A549 (cell line): ENCODE results near the gene CEND1. TPM values are rescaled to one million over a fixed set of nuclear protein-coding genes. Genes with fewer than 3 reads are reported as not detected.

Source experiments
- ATAC-seq, 2 experiments: fragments of 200-7000 bp in 1 of 2; fragments of >200 bp in 1 of 2; cut with Nextera tagmentation in 1 of 2; cut with Tn5 transposase in 1 of 2; 3 replicates each; pipeline versions ENCODE4 v1.8.0 to v1.9.1; 2018 to 2020; ENCODE audit warnings: mild to moderate bottlenecking in 1 of 2, moderate library complexity in 1 of 2
- CTCF ChIA-PET: fragments of 300-600 bp; sonication (Branson Sonifier 250); formaldehyde crosslinking; extraction: SDS; loops from one replicate; lab custom pipeline; 2021; ENCODE audit warnings: antibody characterized with exemption, inconsistent platforms; lab: Yijun Ruan, JAX
- POLR2A ChIA-PET: fragments of 350-600 bp; formaldehyde crosslinking; extraction: SDS; loops from one replicate; lab custom pipeline; 2021; ENCODE audit warnings: antibody characterized with exemption, inconsistent platforms; lab: Yijun Ruan, JAX
- DNase-seq, 2 experiments: peaks; one replicate each; pipeline versions ENCODE4 v3.0.0 to v3.0.0-alpha.2; 2011 to 2016; ENCODE audit warnings: low read depth in 1 of 2, low spot score in 1 of 2
- FAIRE-seq: peaks from 2 replicates; lab custom pipeline; 2011; peaks lifted over from hg19 to GRCh38; lab: Jason Lieb, UNC
- H3K27ac ChIP-seq, 2 experiments: fragments of >200 bp; sonication (Bioruptor Twin); formaldehyde crosslinking; 3 replicates each; pipeline ENCODE4 v1.5.1; 2016 to 2017
- H3K4me1 ChIP-seq: fragments of >200 bp; sonication (Bioruptor Twin); formaldehyde crosslinking; 3 replicates; pipeline ENCODE4 v1.6.1; 2016
- H3K4me2 ChIP-seq: fragments of >200 bp; sonication (Bioruptor Twin); formaldehyde crosslinking; 3 replicates; pipeline ENCODE4 v1.6.1; 2016
- H3K4me3 ChIP-seq: fragments of >200 bp; sonication (Bioruptor Twin); formaldehyde crosslinking; 3 replicates; pipeline ENCODE4 v1.5.1; 2016
- H3K9me3 ChIP-seq: fragments of >200 bp; sonication (Bioruptor Twin); formaldehyde crosslinking; 3 replicates; pipeline ENCODE4 v1.6.1; 2016
- BHLHE40 ChIP-seq: IDR thresholded peaks from 2 replicates; pipeline ENCODE4 v1.6.1; 2012; ENCODE audit warnings: low read depth, low read length, inconsistent platforms
- CBX2 ChIP-seq: fragments of 200-600 bp; sonication (generic); IDR thresholded peaks from 2 replicates; pipeline ENCODE4 v1.6.1; 2016; ENCODE audit warnings: low read depth, mild to moderate bottlenecking, borderline replicate concordance
- CHD4 ChIP-seq: fragments of 200-600 bp; sonication (generic); IDR thresholded peaks from 2 replicates; pipeline ENCODE4 v1.6.1; 2016; ENCODE audit warnings: antibody characterized with exemption, mild to moderate bottlenecking, borderline replicate concordance
- E2F6 ChIP-seq: IDR thresholded peaks from 2 replicates; pipeline ENCODE4 v1.6.1; 2012; ENCODE audit warnings: low read depth, borderline replicate concordance
- EHMT2 ChIP-seq: fragments of 200-600 bp; sonication (generic); IDR thresholded peaks from 2 replicates; pipeline ENCODE4 v1.6.1; 2016; ENCODE audit warnings: antibody characterized with exemption, low read depth, mild to moderate bottlenecking, moderate library complexity
- ELK1 ChIP-seq: fragments of 150-350 bp; IDR thresholded peaks from 2 replicates; pipeline ENCODE4 v1.6.1; 2014; ENCODE audit warnings: low read depth, mild to moderate bottlenecking, low read length
- EP300 ChIP-seq, 2 experiments: fragments of >200 bp; sonication (Bioruptor Twin); formaldehyde crosslinking; IDR thresholded peaks; 2 replicates in 1 of 2; 3 replicates in 1 of 2; pipeline ENCODE4 v1.6.1; 2016 to 2017
- FOSB ChIP-seq: fragments of 250-450 bp; sonication (Bioruptor Pico); IDR thresholded peaks from 2 replicates; pipeline ENCODE4 v1.5.0; 2020; ENCODE audit warnings: mild to moderate bottlenecking, moderate library complexity
- FOXS1 ChIP-seq: fragments of 250-450 bp; sonication (Bioruptor Pico); IDR thresholded peaks from 2 replicates; pipeline ENCODE4 v1.5.0; 2020; ENCODE audit warnings: mild to moderate bottlenecking, moderate library complexity
- GATA3 ChIP-seq: IDR thresholded peaks from 2 replicates; pipeline ENCODE4 v1.6.1; 2012; ENCODE audit warnings: borderline replicate concordance
- HDAC2 ChIP-seq: fragments of 200-600 bp; sonication (generic); IDR thresholded peaks from 2 replicates; pipeline ENCODE4 v1.6.1; 2016
- HOXA7 ChIP-seq: fragments of 250-450 bp; sonication (Bioruptor Pico); IDR thresholded peaks from 2 replicates; pipeline ENCODE4 v1.5.0; 2020; ENCODE audit warnings: mild to moderate bottlenecking, moderate library complexity
- HOXB13 ChIP-seq: fragments of 250-450 bp; sonication (Bioruptor Pico); IDR thresholded peaks from 2 replicates; pipeline ENCODE4 v1.5.0; 2020; ENCODE audit warnings: low read depth, mild to moderate bottlenecking, moderate library complexity
- KDM1A ChIP-seq: fragments of 200-600 bp; sonication (generic); IDR thresholded peaks from 2 replicates; pipeline ENCODE4 v1.6.1; 2016; ENCODE audit warnings: low read depth, mild to moderate bottlenecking
- MAFK ChIP-seq: fragments of 450-650 bp; IDR thresholded peaks from 2 replicates; pipeline ENCODE4 v1.6.1; 2014; ENCODE audit not compliant: partially characterized antibody
- MAX ChIP-seq: IDR thresholded peaks from 2 replicates; pipeline ENCODE4 v1.6.1; 2012
- MYC ChIP-seq: IDR thresholded peaks from 2 replicates; pipeline ENCODE4 v1.6.1; 2012; ENCODE audit warnings: mild to moderate bottlenecking, inconsistent platforms, low read length, improper control_type of control experiment, borderline replicate concordance
- NFE2L2 ChIP-seq: fragments of 150-350 bp; conservative IDR thresholded peaks from 2 replicates; pipeline ENCODE4 v1.6.1; 2014; ENCODE audit warnings: low read length
- PBX3 ChIP-seq: IDR thresholded peaks from 2 replicates; pipeline ENCODE4 v1.6.1; 2012
- PHF8 ChIP-seq: fragments of 200-600 bp; sonication (generic); IDR thresholded peaks from 2 replicates; pipeline ENCODE4 v1.6.1; 2016; ENCODE audit warnings: low read depth, mild to moderate bottlenecking, antibody characterized with exemption, moderate library complexity, borderline replicate concordance
- POLR2A ChIP-seq: IDR thresholded peaks from 2 replicates; pipeline ENCODE4 v1.6.1; 2012; ENCODE audit warnings: mild to moderate bottlenecking, low read length
- POLR2AphosphoS2 ChIP-seq: conservative IDR thresholded peaks from 2 replicates; pipeline ENCODE4 v1.6.1; 2012; ENCODE audit warnings: low read length, improper control_type of control experiment, inconsistent platforms
- RAD21 ChIP-seq, 2 experiments: fragments of >200 bp in 1 of 2; sonication (Bioruptor Twin) in 1 of 2; formaldehyde crosslinking in 1 of 2; IDR thresholded peaks in 1 of 2; conservative IDR thresholded peaks in 1 of 2; 2 replicates in 1 of 2; 3 replicates in 1 of 2; pipeline ENCODE4 v1.6.1; 2012 to 2018; ENCODE audit warnings: inconsistent platforms in 1 of 2
- REST ChIP-seq: fragments of 200-600 bp; sonication (generic); IDR thresholded peaks from 2 replicates; pipeline ENCODE4 v1.6.1; 2016; ENCODE audit warnings: antibody characterized with exemption, mild to moderate bottlenecking, moderate library complexity
- SREBF2 ChIP-seq: fragments of 450-650 bp; IDR thresholded peaks from 2 replicates; pipeline ENCODE4 v1.6.1; 2014; ENCODE audit warnings: mild to moderate bottlenecking, moderate library complexity
- TFCP2L1 ChIP-seq: fragments of 250-450 bp; sonication (Bioruptor Pico); IDR thresholded peaks from 2 replicates; pipeline ENCODE4 v1.5.0; 2021; ENCODE audit warnings: mild to moderate bottlenecking
- TP53 ChIP-seq: fragments of 250-450 bp; sonication (Bioruptor Pico); IDR thresholded peaks from 2 replicates; pipeline ENCODE4 v1.5.0; 2021; ENCODE audit warnings: mild to moderate bottlenecking, moderate library complexity
- USF2 ChIP-seq: fragments of 450-650 bp; IDR thresholded peaks from 2 replicates; pipeline ENCODE4 v1.6.1; 2014; ENCODE audit warnings: antibody characterized with exemption
- ZC3H11A ChIP-seq: fragments of 450-650 bp; IDR thresholded peaks from 2 replicates; pipeline ENCODE4 v1.6.1; 2014; ENCODE audit warnings: antibody characterized with exemption, mild to moderate bottlenecking
- WGBS: methylation state at CpG from one replicate; pipeline ENCODE4 v1.1.6; 2017; ENCODE audit errors: missing lambda C conversion rate; 5-methylcytosine and 5-hydroxymethylcytosine counted together
- polyA plus RNA-seq, 4 experiments: library from polyadenylated mRNA; depleted of rRNA in 3 of 4; stranded (reverse); fragments of >200 nt; fragmentation: RNase III in 1 of 4; extraction: RNeasy Plus Mini Kit Qiagen cat#74134 plus additional on column Dnase treatment in 1 of 4; gene quantifications; 2 replicates in 3 of 4; 3 replicates in 1 of 4; pipeline ENCODE4 v1.2.3, GENCODE V29; 2011 to 2017

CEND1 gene
- polyA plus RNA-seq, 2 of the 4 experiments (the other 2 are of a cell fraction) = 1.0 TPM; not detected in 1

GRCh38 chr11:815675-816432, 26.0 kb upstream of the CEND1 start:
- Histone ChIP-seq H3K4me1 (peaks cover 45% of the 10 kb centered on the region), H3K27ac (no peak overlapping the region)
- TF ChIP-seq POLR2A (no peak), HOXA7 (CRISPR knock-in tag) (no peak), SREBF2 (no peak), NFE2L2 (no peak), HDAC2 (no peak), GATA3 (no peak), PHF8 (no peak), EHMT2 (no peak), EP300 (IDR thresholded peaks at IDR 0.05) (no peak), MYC (no peak), FOSB (CRISPR knock-in tag) (no peak), HOXB13 (CRISPR knock-in tag) (no peak), USF2 (no peak), POLR2AphosphoS2 (no peak), BHLHE40 (no peak), PBX3 (no peak), MAFK (no peak), CHD4 (no peak)
- TF ChIP-seq, all 56 proteins: peak for 0
- no peak for FAIRE-seq
- WGBS = 85% methylated on average over 11 of the region's 11 CpGs
- no peak for ATAC-seq
- Histone ChIP-seq H3K4me2 (no peak overlapping the region), H3K4me3 (no peak overlapping the region), H3K9me3 (no peaks in the 10 kb centered on the region)
- ChIA-PET POLR2A (no interaction called here), CTCF (interaction anchor here (1.0 to 1.9 kb wide), 3 partner anchors 13 to 235 kb away, joined by 3 to 6 read pairs (median 5); partner anchors contain the start of gene CRACR2B)
- no peak for DNase-seq

GRCh38 chr11:813456-814096, 23.7 kb upstream of the CEND1 start:
- 0 out of 6 replicates have a peak overlapping the region, but pooled peaks of 1 of the 2 experiments have one; percentile 6 for H3K27ac ChIP-seq
- ATAC-seq (no peak), FAIRE-seq (no peak), DNase-seq (no peak)
- H3K9me3 ChIP-seq = no peaks in the 10 kb centered on the region
- CTCF ChIA-PET = interaction anchor here (0.8 kb wide), 1 partner anchor 9 kb away, joined by 3 read pairs; no protein-coding TSS in a partner anchor
- POLR2A ChIA-PET = interaction anchor here (1.2 kb wide), 1 partner anchor 27 kb away, joined by 3 read pairs; no protein-coding TSS in a partner anchor
- H3K4me2 ChIP-seq = no peak overlapping the region
- WGBS = 81% methylated on average over 8 of the region's 9 CpGs
- H3K4me3 ChIP-seq = no peak overlapping the region
- peaks cover 34% of the 10 kb centered on the region for H3K4me1 ChIP-seq
- no peak for TF ChIP-seq ZC3H11A
- 0 out of 2 replicates have a peak, but pooled peaks have one; percentile 16 for TF ChIP-seq FOSB (CRISPR knock-in tag)
- no peak for TF ChIP-seq FOXS1
- no peak for TF ChIP-seq MAX
- TF ChIP-seq REST = no peak
- no peak for TF ChIP-seq PHF8
- no peak for TF ChIP-seq CBX2
- no peak for TF ChIP-seq SREBF2
- TF ChIP-seq GATA3 = no peak; the same call in 1 of the 2 replicates
- 0 out of 2 replicates have a peak, but pooled peaks have one; percentile 3 for TF ChIP-seq TFCP2L1 (CRISPR knock-in tag)
- TF ChIP-seq KDM1A = no peak
- TF ChIP-seq ELK1 = no peak
- no peak for TF ChIP-seq EP300 (IDR thresholded peaks at IDR 0.05)
- no peak for TF ChIP-seq E2F6
- no peak for TF ChIP-seq RAD21 (conservative IDR thresholded peaks at IDR 0.05 in 1 of 2, IDR thresholded peaks at IDR 0.05 in 1 of 2)
- TF ChIP-seq TP53 (CRISPR knock-in tag) = peak; percentile 62; the same call in 1 of the 2 replicates
